C4-2B (cell line): ENCODE data around the gene INS.
"Not testable (repeated sequence)": the region's sequence is repeated elsewhere in the genome, so short reads cannot be mapped to it uniquely, and the experiment has no call there.

Source experiments
- ZFX ChIP-seq: fragments of 450-650 bp; IDR thresholded peaks from 2 replicates; pipeline ENCODE4 v1.6.1; 2017
- TF ChIP-seq, protein P1 (sequence below): fragments of 450-650 bp; conservative IDR thresholded peaks from 2 replicates; pipeline ENCODE4 v1.5.1; 2017; ENCODE audit warnings: mild to moderate bottlenecking

DNA sequence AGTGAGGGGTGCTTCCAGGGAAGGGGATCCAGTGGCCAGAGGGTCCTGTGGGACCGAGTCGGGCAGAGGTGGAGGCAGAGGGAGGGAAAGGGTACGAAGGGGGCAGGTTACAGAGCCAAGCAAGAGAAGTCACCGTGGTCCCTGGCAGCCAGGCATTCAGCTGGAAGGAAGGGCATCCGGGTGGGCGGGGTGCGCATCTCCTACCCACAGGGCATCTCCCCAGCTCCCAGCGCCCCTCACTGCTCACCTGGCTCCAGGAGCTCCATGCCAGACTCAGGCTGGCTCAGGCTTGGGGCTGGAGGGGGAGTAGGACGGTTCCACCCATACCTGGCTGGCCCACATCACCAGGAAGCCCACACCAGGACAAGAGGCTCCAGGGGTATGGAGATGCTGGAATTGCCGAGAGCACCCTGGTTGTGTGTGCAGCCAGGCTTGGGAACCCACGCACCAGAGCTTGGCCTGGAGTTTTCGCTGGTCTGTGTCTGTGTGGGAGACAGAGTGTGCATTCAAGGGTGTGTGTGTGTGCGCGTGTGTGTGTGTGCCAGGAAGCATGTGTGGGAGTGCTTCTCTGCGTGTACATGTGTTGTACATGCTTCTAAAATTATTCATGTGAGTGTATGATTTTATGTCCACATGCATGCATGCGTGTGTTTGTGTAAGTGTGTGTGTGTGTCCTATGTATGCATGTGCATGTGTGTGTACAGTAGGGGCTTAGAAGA lies 17.2 kb upstream of the INS start:
- TF ChIP-seq, protein P1, sequence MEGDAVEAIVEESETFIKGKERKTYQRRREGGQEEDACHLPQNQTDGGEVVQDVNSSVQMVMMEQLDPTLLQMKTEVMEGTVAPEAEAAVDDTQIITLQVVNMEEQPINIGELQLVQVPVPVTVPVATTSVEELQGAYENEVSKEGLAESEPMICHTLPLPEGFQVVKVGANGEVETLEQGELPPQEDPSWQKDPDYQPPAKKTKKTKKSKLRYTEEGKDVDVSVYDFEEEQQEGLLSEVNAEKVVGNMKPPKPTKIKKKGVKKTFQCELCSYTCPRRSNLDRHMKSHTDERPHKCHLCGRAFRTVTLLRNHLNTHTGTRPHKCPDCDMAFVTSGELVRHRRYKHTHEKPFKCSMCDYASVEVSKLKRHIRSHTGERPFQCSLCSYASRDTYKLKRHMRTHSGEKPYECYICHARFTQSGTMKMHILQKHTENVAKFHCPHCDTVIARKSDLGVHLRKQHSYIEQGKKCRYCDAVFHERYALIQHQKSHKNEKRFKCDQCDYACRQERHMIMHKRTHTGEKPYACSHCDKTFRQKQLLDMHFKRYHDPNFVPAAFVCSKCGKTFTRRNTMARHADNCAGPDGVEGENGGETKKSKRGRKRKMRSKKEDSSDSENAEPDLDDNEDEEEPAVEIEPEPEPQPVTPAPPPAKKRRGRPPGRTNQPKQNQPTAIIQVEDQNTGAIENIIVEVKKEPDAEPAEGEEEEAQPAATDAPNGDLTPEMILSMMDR, result not testable (repeated sequence)
- not testable (repeated sequence) for TF ChIP-seq ZFX
